HG03159 (cell line): ENCODE measurements around the gene TRAF7.

Source experiments
- ATAC-seq: cut with Tn5 transposase; IDR thresholded peaks from one replicate; pipeline ENCODE4 v1.9.1; 2021; ENCODE audit warnings: mild to moderate bottlenecking, moderate library complexity; ENCODE audit not compliant: unreplicated experiment

TRAF7 gene

GRCh38 chr16:2212362-2213324, 57.1 kb downstream of the TRAF7 start:
- no peak for ATAC-seq

- ATAC-seq, result no peak
These were observed 58.5 kb downstream of the TRAF7 start for GRCh38 chr16:2213817-2214718.

DNA sequence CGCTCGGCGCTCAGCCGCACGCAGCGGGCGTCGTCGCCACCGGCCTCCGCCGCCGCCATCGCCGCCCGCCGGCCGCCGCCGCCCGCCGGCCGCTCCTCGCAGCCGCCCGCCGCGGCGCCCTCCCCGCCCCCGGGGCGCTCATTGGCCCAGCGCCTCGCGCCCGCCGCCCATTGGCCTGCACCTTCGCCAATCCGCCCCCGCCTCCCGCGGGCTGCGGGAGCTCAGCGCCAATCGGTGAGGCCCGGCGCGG, 59.1 kb downstream of the TRAF7 start, which contains the start of gene PGP:
TSS of gene PGP (minus strand) at position 122 of the 250 bp plus-strand sequence. CDS start at position 59, 63 bp downstream.
- peak; percentile 89 for ATAC-seq

DNA sequence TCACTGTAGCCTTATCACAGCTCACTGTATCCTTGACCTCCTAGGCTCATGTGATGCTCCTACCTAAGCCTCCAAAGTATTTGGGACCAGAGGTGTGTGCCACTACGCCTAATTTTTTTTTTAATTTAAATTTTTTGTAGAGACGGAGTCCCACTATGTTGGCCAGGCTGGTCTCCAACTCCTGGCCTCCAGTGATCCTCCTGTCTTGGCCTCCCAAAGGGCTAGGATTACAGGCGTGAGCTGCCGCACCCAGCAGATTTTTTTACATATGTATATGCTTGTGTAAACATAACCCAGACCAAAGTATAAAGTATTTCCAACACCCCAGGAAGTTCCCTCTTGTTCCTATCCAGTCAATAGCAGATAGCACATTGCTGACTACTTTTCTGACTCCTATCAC, 60.7 kb downstream of the TRAF7 start:
- no peak for ATAC-seq

GRCh38 chr16:2223221-2223941, 67.8 kb downstream of the TRAF7 start, which contains the start of gene E4F1:
E4F1 (plus strand) TSS chr16:2223591; CDS start chr16:2223614, 23 bp downstream.
- peak; percentile 95 for ATAC-seq

- peak; percentile 12 for ATAC-seq
These were observed 68.4 kb downstream of the TRAF7 start for GRCh38 chr16:2223942-2224486.

DNA sequence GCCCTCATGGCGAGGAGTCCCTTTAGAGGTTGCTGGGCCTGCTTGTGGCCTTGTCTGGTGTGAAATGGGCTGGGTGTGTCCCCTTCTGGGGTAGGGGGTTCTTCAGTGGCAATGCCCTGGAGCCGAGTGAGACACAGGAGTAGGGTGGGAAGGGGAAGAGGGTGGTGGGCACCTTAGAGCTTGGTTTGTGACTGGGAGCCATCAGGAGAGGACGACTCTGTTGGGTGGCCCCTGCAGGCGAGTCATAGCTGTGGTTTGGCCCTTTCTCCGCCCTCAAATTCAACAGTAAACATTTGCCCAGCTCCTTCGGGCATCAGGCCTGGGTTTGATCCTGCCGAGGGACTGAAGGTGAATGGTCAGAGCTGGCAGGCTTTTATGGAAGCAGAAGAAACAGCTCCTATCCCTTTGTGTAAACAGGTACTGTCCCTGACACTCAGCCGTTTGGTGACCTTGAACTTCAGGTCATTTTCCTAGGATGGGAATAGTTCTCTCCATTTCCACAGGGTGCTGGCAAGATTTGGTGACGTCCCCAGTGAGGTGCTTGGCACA, 70.7 kb downstream of the TRAF7 start:
- ATAC-seq, result no peak

DNA sequence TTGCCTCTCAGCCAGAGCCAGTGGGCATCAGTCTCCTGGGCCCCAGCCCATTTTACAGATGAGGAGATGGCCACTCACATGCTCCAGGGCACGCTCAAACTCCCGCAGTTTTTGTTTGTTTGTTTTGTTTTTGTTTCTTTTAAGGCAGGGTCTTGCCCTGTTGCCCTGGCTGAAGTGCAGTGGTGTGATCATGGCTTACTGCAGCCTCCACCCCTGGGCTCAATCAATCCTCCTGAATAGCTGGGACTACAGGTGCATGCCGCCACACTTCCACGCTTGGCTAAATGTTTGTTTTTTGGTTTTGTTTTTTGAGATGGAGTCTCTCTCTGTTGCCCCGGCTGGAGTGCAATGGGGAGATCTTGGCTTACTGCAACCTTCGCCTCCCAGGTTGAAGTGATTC, 71.3 kb downstream of the TRAF7 start:
- ATAC-seq, result no peak
